Activated CD8-positive, alpha-beta memory T cell treated with anti-CD3 and anti-CD28 coated beads for 1 hour (primary cell): ENCODE data around the gene CHST15.

ENCODE experiments used
- DNase-seq, 2 donors: peaks; one replicate each; pipeline ENCODE4 v3.0.0-alpha.2; 2020; ENCODE audit warnings: low read depth in 1 of 2; ENCODE audit errors: extremely low read depth in 1 of 2

CHST15 gene

GRCh38 chr10:124032971-124033886 is 60.2 kb downstream of the CHST15 start:
- no peak for DNase-seq

- DNase-seq, result no peak
These were observed 61.1 kb downstream of the CHST15 start for GRCh38 chr10:124032087-124032935.

- no peak for DNase-seq
These were observed 62.8 kb downstream of the CHST15 start for GRCh38 chr10:124030492-124031110.

- no peak for DNase-seq
These were observed 63.3 kb downstream of the CHST15 start for GRCh38 chr10:124030061-124030460.

- DNase-seq, result no peak
These were observed 63.8 kb downstream of the CHST15 start for GRCh38 chr10:124029559-124029958.

- DNase-seq, result no peak
These were observed 64.5 kb downstream of the CHST15 start for GRCh38 chr10:124028700-124029480.

- no peak for DNase-seq
These were observed 65.7 kb downstream of the CHST15 start for GRCh38 chr10:124027651-124028050.

- DNase-seq, result no peak
These were observed 66.3 kb downstream of the CHST15 start for GRCh38 chr10:124027031-124027611.

- DNase-seq, result no peak
These were observed 66.8 kb downstream of the CHST15 start for GRCh38 chr10:124026589-124026939.

- DNase-seq, result no peak
These were observed 67.5 kb downstream of the CHST15 start for GRCh38 chr10:124025660-124026588.

GRCh38 chr10:124025152-124025551 is 68.2 kb downstream of the CHST15 start:
- DNase-seq, result no peak

GRCh38 chr10:124022066-124022465 is 71.3 kb downstream of the CHST15 start:
- no peak for DNase-seq

GRCh38 chr10:124020981-124021815 is 72.2 kb downstream of the CHST15 start:
- no peak for DNase-seq

GRCh38 chr10:124019886-124020797 is 73.3 kb downstream of the CHST15 start:
- no peak for DNase-seq

- DNase-seq, result no peak
These were observed 74.4 kb downstream of the CHST15 start for GRCh38 chr10:124018886-124019525.

- DNase-seq, result no peak
These were observed 75.7 kb downstream of the CHST15 start for GRCh38 chr10:124017729-124018128.
